Measurements from ENCODE around the gene MRPL24. TPM values are rescaled to one million over a fixed set of nuclear protein-coding genes. Genes with fewer than 3 reads are reported as not detected.
"Not testable (repeated sequence)": the region's sequence is repeated elsewhere in the genome, so short reads cannot be mapped to it uniquely, and the experiment has no call there.

The MRPL24 gene
- total and polyA plus RNA-seq, 10 donors = 15.2 to 83.5 (median 41.0) TPM

DNA sequence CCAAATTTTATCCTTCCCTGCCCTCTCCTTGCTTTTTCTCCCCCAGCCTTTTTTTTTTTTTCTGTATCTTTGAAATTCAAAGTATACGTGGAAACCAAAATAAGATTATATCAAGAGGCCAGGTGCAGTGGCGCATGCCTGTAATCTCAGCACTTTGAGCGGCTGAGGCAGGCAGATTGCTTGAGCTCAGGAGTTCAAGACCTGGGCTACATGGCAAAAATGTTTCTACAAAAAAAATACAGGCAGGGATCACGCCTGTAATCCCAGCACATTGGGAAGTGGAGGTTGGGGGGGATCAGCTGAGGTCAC is 19.9 kb upstream of the MRPL24 start:
- no peak overlapping the region for H3K27ac ChIP-seq
- WGBS, 5 donors = 84 to 90% (median 85%) methylated on average over 4 of the region's 4 CpGs
- H3K9me3 ChIP-seq = no peaks in the 10 kb centered on the region
- intact Hi-C loops (cut with DNase I; ENCODE audit: low total_unique reads) = no loop called here
- H3K27me3 ChIP-seq (replicated peaks in 1 of 7) = no peaks in the 10 kb centered on the region
- no peak overlapping the region for H3K4me3 ChIP-seq
- H3K36me3 ChIP-seq = no peaks in the 10 kb centered on the region
- no peak for TF ChIP-seq POLR2AphosphoS5 (IDR thresholded peaks at IDR 0.05)
- TF ChIP-seq POLR2A (IDR thresholded peaks at IDR 0.05) = no peak
- TF ChIP-seq, protein P1, sequence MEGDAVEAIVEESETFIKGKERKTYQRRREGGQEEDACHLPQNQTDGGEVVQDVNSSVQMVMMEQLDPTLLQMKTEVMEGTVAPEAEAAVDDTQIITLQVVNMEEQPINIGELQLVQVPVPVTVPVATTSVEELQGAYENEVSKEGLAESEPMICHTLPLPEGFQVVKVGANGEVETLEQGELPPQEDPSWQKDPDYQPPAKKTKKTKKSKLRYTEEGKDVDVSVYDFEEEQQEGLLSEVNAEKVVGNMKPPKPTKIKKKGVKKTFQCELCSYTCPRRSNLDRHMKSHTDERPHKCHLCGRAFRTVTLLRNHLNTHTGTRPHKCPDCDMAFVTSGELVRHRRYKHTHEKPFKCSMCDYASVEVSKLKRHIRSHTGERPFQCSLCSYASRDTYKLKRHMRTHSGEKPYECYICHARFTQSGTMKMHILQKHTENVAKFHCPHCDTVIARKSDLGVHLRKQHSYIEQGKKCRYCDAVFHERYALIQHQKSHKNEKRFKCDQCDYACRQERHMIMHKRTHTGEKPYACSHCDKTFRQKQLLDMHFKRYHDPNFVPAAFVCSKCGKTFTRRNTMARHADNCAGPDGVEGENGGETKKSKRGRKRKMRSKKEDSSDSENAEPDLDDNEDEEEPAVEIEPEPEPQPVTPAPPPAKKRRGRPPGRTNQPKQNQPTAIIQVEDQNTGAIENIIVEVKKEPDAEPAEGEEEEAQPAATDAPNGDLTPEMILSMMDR (IDR thresholded peaks at IDR 0.05 in 8 of 11, conservative IDR thresholded peaks at IDR 0.05 in 3 of 11) = no peak
- DNase-seq = no peak
- peaks cover 0 to 3% (median 2%) of the 10 kb centered on the region in 6 donors for H3K4me1 ChIP-seq

DNA sequence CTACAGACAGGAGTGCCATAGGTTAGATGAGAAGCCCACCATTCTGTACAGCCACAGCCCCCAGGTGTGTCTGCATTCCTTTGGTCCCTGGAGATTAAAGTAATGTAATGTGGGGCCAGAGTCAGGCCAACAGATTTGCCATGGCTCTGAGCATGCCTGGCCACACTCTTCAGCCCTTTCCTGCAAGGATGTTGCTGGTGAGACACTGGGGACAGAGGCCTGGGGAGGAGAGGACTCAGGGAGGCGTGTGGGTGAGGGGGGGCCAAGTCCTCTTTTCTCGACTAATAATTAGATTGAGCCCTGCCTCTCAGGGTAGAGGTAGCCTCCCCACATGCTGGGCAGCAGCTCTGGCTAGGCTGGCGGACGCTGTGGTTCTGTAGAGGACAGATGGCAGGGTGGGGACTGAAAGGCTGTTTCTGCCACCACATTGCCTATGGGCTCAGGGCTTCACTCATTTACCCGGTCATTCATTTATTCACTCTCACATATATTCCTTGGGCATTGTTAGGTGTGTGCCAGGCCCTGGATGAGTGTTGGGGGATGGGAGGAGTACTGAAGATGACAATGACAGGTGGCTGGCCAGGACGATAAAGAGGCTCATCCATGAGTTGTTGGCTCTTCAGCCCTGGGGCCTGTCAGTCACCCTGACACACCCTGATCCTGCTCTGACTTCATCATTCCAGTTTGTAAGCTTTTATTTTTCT is 19.4 kb upstream of the MRPL24 start:
- no peak for DNase-seq
- Histone ChIP-seq H3K4me3 (no peak overlapping the region), H3K4me1 (peaks cover 0 to 5% (median 0%) of the 10 kb centered on the region in 6 donors), H3K9me3 (no peaks in the 10 kb centered on the region), H3K27me3 (replicated peaks in 1 of 7) (no peaks in the 10 kb centered on the region), H3K27ac (no peak overlapping the region), H3K36me3 (no peaks in the 10 kb centered on the region)
- TF ChIP-seq POLR2A (IDR thresholded peaks at IDR 0.05) (no peak), POLR2AphosphoS5 (IDR thresholded peaks at IDR 0.05) (no peak)
- TF ChIP-seq, protein P1 (IDR thresholded peaks at IDR 0.05 in 8 of 11, conservative IDR thresholded peaks at IDR 0.05 in 3 of 11) = no peak
- WGBS, 5 donors = 71 to 83% (median 79%) methylated on average over 2 to 6 of the region's 6 CpGs
- intact Hi-C loops (cut with DNase I; ENCODE audit: low total_unique reads) = no loop called here

GRCh38 chr1:156757572-156758253 is 16.8 kb upstream of the MRPL24 start:
- DNase-seq = peak; percentile 10
- peaks cover 7 to 31% (median 11%) of the 10 kb centered on the region in 6 donors for H3K4me1 ChIP-seq
- H3K27me3 ChIP-seq (replicated peaks in 1 of 7); H3K4me3 ChIP-seq; intact Hi-C loops (cut with DNase I; ENCODE audit: low total_unique reads); H3K27ac ChIP-seq; H3K9me3 ChIP-seq; H3K36me3 ChIP-seq: not testable (repeated sequence)
- WGBS, 5 donors = 85 to 91% (median 90%) methylated on average over 10 of the region's 10 CpGs

DNA sequence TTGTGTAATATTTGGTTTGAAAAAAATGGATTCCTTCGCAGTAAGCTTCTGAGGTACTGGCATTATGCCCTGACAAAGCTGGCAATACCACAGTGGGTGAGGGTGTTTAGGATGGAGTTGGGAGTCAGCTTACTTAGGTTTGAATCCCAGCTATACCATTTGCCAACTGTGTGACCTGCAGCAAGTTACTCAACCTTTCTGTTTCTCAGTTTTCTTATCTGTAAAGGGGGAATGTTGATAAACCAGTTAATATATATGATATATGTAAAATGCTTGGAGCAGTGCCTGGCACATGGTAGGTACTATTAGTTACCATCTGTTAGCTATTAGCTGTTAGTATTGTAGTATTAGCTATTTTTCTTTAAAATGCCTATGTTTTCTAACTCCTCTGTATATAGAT is 15.5 kb upstream of the MRPL24 start:
- H3K27ac ChIP-seq = no peak overlapping the region
- H3K27me3 ChIP-seq (replicated peaks in 1 of 7) = no peaks in the 10 kb centered on the region
- no peaks in the 10 kb centered on the region for H3K36me3 ChIP-seq
- no peak overlapping the region for H3K4me3 ChIP-seq
- WGBS, 5 donors = 93 to 100% (median 97%) methylated on average over 1 of the region's 1 CpG
- no peak for DNase-seq
- peaks cover 10 to 37% (median 17%) of the 10 kb centered on the region in 6 donors for H3K4me1 ChIP-seq
- no peak for TF ChIP-seq POLR2AphosphoS5 (IDR thresholded peaks at IDR 0.05)
- TF ChIP-seq POLR2A (IDR thresholded peaks at IDR 0.05) = no peak
- TF ChIP-seq, protein P1 (IDR thresholded peaks at IDR 0.05 in 8 of 11, conservative IDR thresholded peaks at IDR 0.05 in 3 of 11) = no peak
- H3K9me3 ChIP-seq = no peaks in the 10 kb centered on the region
- intact Hi-C loops (cut with DNase I; ENCODE audit: low total_unique reads) = no loop called here

Data from spleen (tissue), 11 donors.